GM12873 (cell line): Measurements from ENCODE around the gene ATP8B3.
A peak's percentile ranks its signal among the peaks of the same experiment; 100 is the strongest.

Experiments used
- TF ChIP-seq, protein P1 (sequence below): IDR thresholded peaks from 2 replicates; pipeline ENCODE4 v1.5.1; 2012; ENCODE audit warnings: low read depth, mild to moderate bottlenecking, moderate library complexity, low read length, control low read depth; ENCODE audit not compliant: insufficient read depth; ENCODE audit errors: missing control alignments

ATP8B3 gene

GRCh38 chr19:1775951-1776605 is 36.0 kb downstream of the ATP8B3 start:
- TF ChIP-seq, protein P1, sequence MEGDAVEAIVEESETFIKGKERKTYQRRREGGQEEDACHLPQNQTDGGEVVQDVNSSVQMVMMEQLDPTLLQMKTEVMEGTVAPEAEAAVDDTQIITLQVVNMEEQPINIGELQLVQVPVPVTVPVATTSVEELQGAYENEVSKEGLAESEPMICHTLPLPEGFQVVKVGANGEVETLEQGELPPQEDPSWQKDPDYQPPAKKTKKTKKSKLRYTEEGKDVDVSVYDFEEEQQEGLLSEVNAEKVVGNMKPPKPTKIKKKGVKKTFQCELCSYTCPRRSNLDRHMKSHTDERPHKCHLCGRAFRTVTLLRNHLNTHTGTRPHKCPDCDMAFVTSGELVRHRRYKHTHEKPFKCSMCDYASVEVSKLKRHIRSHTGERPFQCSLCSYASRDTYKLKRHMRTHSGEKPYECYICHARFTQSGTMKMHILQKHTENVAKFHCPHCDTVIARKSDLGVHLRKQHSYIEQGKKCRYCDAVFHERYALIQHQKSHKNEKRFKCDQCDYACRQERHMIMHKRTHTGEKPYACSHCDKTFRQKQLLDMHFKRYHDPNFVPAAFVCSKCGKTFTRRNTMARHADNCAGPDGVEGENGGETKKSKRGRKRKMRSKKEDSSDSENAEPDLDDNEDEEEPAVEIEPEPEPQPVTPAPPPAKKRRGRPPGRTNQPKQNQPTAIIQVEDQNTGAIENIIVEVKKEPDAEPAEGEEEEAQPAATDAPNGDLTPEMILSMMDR: no peak

DNA sequence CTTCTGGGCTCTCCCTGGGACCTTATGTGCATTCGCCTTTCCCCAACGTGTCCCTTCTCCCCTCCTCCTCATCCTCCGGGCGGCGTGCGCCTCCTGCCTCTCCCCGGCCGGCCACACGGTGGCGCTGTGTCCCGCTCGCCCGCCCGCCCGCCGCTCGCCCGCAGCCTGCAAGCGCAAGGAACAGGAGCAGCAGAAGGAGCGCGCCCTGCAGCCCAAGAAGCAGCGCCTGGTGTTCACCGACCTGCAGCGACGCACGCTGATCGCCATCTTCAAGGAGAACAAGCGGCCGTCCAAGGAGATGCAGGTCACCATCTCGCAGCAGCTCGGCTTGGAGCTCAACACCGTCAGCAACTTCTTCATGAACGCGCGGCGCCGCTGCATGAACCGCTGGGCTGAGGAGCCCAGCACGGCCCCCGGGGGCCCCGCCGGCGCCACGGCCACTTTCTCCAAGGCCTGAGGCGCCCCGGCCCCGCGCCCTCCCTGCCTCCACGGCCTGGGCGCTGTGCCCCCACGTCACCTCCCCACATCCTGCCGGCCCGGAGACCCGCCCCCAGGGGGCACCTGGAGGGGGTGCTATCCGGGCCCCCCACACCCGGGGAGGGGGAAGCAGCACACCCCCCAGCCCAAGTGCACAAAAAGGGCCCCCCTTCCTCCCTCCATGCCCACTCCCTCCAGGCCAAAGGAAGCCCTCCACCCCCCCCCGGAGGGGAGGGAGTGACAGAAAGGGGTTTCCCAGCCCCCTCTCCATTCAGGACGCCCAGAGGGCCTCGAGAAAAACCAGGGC is 36.9 kb downstream of the ATP8B3 start:
- TF ChIP-seq, protein P1: peak; percentile 64

DNA sequence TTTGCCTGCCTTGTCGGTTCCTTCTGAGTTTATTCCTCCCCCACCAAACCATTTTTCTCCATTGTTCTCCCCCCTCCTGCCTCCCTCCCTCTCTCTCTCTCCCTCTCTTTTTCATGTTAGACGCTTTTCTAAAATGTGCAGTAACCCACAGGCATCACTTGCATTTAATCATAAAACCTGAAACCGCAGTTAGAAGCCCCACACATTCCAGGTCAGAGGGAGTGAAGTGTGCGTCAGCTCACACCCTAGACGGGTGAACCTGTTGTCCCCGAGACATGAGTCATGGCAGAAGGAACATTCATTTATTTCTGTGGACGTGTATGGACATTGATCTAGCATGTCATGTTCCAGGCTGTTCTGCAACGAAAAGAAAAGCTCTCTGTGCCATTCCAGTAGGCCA is 38.9 kb downstream of the ATP8B3 start:
- TF ChIP-seq, protein P1: no peak

DNA sequence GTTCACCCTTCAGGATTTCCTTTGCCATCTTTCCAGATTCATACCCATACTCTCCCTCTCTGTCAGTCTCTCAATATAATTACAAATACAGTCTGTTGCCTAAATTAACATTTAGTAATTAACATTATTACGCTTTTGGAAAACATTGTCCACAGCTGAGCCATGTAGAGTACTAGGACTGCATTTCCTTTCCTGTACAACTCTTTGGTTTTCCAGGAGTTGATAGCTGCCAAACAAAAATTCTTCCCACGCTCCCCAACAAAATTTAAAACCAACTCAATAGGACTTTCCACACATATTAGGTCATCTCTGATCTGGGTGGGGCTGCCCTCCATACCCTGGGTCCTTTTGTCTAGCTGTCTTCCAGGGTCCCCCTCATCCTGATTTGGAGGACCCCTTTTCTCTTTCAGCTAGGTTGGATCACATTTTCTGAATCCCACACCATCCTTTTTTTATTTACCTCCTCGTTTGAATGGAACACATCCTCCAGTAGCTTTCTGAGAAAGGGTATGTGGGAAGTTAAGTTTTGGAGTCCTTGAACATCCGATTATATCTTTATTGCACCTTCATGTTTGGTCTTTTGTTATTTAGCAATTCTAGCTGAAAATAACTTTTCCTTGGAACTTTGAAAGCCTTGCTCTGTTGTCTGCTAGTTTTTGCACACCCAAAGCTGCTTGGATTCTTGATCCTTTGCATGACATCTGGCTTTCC is 41.1 kb downstream of the ATP8B3 start:
- TF ChIP-seq, protein P1: no peak

DNA sequence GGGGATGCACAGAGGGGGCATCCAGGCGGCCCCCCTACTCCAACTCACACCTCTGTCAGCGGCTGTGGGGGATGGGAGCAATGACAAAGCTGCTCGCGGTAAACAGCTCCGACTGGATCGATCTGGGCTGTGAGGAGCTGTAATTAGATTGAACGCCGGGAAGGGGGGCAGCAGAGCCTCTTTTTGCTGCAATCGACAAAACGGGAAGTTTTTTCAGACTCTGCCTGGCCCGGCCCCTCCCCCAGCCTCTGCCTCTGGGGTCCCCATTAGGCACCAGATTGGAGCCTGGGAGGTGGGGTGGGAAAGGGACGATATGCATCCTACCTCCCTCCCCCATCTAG is 42.5 kb downstream of the ATP8B3 start:
- TF ChIP-seq, protein P1: no peak

- TF ChIP-seq, protein P1: no peak
These were observed 43.0 kb downstream of the ATP8B3 start for GRCh38 chr19:1768918-1769644.
